NCI-H1092 treated with DMSO at 0.1 percent for 48 hours (cell line): ENCODE data around the gene MNT.

Experiments used
- DNase-seq: peaks from one replicate; lab custom pipeline; 2025; lab: John Stamatoyannopoulos, UW

MNT gene

GRCh38 chr17:2395258-2396181 is 5.3 kb downstream of the MNT start:
- peak; percentile 11 for DNase-seq

- no peak for DNase-seq
These were observed 6.1 kb downstream of the MNT start for GRCh38 chr17:2394775-2395201.

- no peak for DNase-seq
These were observed 6.7 kb downstream of the MNT start for GRCh38 chr17:2393954-2394749.

- peak; percentile 67 for DNase-seq
These were observed 7.5 kb downstream of the MNT start for GRCh38 chr17:2393174-2393953.

GRCh38 chr17:2392252-2393173 is 8.3 kb downstream of the MNT start:
- DNase-seq: peak; percentile 85

- DNase-seq: no peak
These were observed 9.1 kb downstream of the MNT start for GRCh38 chr17:2391597-2392251.

GRCh38 chr17:2390199-2390836 is 10.5 kb downstream of the MNT start:
- no peak for DNase-seq

GRCh38 chr17:2388683-2389055 is 12.2 kb downstream of the MNT start:
- no peak for DNase-seq

- no peak for DNase-seq
These were observed 12.7 kb downstream of the MNT start for GRCh38 chr17:2388020-2388682.

- DNase-seq: no peak
These were observed 13.5 kb downstream of the MNT start for GRCh38 chr17:2387086-2388019.

- no peak for DNase-seq
These were observed 14.3 kb downstream of the MNT start for GRCh38 chr17:2386400-2387085.

- no peak for DNase-seq
These were observed 15.3 kb downstream of the MNT start for GRCh38 chr17:2385240-2386210.

- DNase-seq: no peak
These were observed 16.3 kb downstream of the MNT start for GRCh38 chr17:2384439-2385127.

GRCh38 chr17:2383628-2384167 is 17.2 kb downstream of the MNT start:
- no peak for DNase-seq

GRCh38 chr17:2380950-2381649 is 19.8 kb downstream of the MNT start:
- no peak for DNase-seq
